ENCODE data around the gene POR.

POR gene

GRCh38 chr7:75916685-75917634 is 2.0 kb downstream of the POR start:
- DNase-seq (ENCODE audit: low spot score), result no peak

GRCh38 chr7:75920431-75921161 is 5.6 kb downstream of the POR start:
- DNase-seq (ENCODE audit: low spot score), result no peak

DNA sequence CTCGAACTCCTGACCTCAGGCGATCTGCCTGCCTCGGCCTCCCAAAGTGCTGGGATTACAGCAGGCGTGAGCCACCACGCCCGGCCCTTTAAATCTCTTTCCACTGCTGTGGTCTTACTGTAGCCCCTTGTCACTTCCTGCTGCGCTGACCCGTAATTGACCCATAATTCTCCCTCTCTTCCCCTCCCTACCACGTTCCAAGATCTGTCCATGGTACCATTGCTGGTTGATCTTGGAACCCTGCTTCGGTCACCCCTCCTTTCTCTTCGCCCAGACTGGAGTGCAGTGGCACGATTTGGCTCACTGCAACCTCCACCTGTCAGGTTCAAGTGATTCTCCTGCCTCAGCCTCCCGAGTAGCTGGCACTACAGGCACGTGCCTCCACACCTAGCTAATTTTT is 6.5 kb downstream of the POR start:
- no peak for DNase-seq (ENCODE audit: low spot score)

GRCh38 chr7:75922966-75923603 is 8.1 kb downstream of the POR start:
- no peak for DNase-seq (ENCODE audit: low spot score)

DNA sequence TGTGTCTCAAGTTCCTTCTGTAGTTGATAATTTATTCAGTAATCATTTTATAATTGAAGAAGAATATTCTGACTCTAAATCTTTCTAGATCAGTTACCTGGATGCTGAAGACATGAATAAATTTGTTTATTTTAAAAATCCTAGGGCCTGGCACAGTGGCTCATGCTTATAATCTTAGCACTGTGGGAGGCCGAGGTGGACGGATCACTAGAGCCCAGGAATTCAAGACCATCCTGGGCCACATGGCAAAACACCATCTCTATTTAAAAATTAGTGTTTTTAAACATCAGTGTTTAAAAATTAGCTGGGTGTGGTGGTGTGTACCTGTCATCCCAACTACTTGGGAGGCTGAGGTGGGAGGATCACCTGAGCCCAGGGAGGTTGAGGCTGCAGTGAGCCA is 9.3 kb downstream of the POR start:
- DNase-seq (ENCODE audit: low spot score), result no peak

GRCh38 chr7:75924889-75925288 is 9.9 kb downstream of the POR start:
- DNase-seq (ENCODE audit: low spot score), result no peak

DNA sequence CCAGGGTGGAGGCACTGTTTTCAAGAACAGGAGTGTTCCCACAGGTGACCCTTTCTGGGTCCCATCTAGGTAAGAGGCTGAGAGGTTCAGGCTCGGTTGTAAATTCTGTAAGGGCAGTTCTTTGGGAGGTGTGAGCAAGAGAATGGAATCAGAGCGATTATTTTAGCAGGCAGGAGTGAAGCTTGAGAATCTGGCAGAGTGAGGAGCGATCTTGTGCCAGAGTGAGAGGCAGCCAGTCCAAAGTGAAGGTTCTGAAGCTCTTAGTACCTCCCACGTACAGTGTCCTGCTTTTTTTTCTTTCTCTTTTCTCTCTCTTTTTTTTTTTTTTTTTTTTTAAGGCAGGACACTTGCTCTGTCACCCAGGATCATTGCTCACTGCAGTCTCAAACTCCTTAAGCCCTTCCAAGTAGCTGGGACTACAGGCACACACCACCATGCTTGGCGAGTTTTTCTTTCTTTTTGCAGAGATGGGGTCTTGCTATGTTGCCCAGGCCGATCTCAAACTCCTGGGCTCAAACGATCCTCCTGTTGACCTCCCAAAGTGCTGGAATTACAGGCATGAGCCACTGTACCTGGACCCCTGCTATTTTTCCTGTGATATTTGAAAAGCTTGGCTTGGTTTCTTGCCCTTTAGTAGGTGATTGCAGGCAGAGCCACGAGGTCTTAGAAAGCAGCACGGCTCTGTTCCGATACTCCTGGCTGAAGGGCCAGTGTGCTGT is 10.9 kb downstream of the POR start:
- DNase-seq (ENCODE audit: low spot score), result no peak

GRCh38 chr7:75928568-75928914 is 13.6 kb downstream of the POR start:
- DNase-seq (ENCODE audit: low spot score), result no peak

DNA sequence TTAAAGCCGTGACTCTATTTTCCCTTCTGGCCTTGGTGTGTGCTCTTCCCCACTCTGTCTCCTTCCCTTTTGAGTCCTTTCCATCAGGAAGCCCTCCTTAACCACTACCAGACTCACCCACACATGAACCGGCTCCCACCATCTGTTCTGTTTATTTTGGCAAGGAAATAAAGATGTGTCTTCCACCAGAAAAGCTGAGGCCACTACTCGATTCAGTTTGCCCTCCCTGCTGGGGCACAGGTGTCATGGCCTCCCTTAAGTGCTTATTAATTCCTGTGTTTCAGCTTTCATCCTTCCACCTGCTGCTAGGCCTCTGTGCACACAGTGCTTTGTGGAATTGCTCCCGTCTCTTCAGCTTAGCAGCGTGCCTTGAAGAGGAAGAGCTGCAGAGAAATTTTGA is 16.7 kb downstream of the POR start:
- DNase-seq (ENCODE audit: low spot score), result no peak

- DNase-seq (ENCODE audit: low spot score), result peak; percentile 75
These were observed 23.2 kb downstream of the POR start for GRCh38 chr7:75937958-75938786.

DNA sequence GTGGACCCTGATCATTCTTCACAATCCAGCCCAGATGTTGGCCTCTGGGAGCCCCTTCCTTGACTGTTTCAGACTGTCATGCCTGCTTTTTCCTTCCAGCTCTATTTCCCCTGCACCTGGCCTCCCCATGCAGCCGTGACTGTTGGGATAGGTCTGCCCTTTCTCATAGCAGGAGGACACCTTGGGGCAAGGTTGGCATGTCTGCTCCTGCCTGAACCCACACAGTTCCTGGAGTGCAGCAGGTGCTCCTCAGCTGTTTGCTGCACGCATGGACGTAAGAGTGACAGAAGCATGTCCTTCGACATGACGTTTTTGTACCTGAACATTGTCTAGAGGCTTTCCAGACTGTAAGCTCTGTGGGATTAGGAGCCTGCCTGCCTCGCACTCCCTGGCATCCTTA is 24.0 kb downstream of the POR start:
- DNase-seq (ENCODE audit: low spot score), result no peak

GRCh38 chr7:75943864-75944263 is 28.9 kb downstream of the POR start:
- peak; percentile 80 for DNase-seq (ENCODE audit: low spot score)

DNA sequence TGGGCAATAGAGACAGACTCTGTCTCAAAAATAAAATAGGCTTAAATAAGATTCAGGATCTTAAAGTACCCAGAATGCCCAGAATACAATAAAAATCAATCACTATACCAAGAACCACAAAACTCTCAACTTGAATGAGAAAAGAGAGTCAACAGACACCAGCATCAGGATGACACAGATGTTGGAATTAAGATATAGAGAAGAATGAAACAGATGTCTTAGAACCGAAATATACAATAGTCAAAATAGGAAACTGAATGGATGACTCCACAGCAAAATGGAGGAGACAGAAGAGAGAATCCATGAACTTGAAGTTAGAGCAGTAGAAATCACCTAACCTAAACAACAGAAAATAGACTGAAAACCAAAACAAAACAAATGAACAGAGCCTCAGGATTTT is 29.6 kb downstream of the POR start:
- DNase-seq (ENCODE audit: low spot score), result no peak

- no peak for DNase-seq (ENCODE audit: low spot score)
These were observed 30.6 kb downstream of the POR start for GRCh38 chr7:75945297-75946168.

DNA sequence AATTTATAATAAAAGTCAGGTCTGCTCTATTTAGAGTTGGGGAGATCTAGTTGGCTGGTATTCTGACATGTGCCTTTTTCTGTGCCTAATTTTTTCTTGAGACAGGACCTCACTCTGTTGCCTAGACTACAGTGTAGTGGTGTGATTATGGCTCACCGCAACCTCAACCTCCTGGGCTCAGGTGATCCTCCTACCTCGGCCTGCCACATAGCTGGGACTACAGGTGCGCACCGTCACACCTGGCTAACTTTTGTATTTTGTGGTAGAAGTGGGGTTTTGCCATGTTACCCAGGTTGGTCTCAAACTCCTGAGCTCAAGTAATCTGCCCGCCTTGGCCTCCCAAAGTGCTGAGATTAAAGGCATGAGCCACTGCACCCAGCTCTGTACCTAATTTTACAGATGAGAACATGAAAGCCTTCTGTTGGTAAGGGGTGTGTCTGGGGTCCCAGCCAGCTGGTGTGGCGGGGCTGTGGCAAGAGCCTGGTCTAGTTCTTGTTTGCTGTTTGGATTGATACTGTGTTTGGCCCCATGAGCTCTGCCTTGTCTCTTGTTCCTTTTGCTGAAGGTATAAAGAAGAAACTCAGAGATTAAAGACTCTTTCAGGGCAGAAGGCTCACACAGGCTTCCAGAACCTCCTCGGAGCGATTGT is 31.4 kb downstream of the POR start:
- no peak for DNase-seq (ENCODE audit: low spot score)

GRCh38 chr7:75948179-75948578 is 33.2 kb downstream of the POR start:
- no peak for DNase-seq (ENCODE audit: low spot score)

GRCh38 chr7:75950111-75950681 is 35.2 kb downstream of the POR start:
- DNase-seq (ENCODE audit: low spot score), result no peak

DNA sequence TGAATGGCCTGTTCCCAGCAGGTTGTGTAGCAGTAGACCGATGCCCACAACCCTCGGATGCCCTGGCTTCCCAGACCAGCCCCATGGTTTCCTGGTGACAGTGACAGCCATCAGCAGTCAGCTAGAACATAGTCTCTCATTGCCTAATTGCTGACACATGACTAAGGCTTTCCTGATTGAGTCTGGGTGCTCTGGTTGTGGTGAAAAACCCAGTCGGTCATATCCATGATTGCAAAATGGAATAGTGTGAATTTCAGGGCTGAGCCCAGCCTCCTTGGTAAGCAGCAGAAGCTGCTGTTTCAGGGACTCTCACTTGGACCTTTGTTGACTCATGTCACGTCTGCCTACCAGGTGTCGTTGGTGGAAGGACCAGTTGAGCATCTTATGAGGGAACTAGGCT is 36.6 kb downstream of the POR start:
- DNase-seq (ENCODE audit: low spot score), result no peak

- DNase-seq (ENCODE audit: low spot score), result no peak
These were observed 38.5 kb downstream of the POR start for GRCh38 chr7:75953431-75953830.

- DNase-seq (ENCODE audit: low spot score), result no peak
These were observed 39.0 kb downstream of the POR start for GRCh38 chr7:75953931-75954330.

All from RKO (cell line).